Sigmoid colon (tissue), 7 donors: ENCODE data around the gene RRP1B. TPM values are rescaled to one million over a fixed set of nuclear protein-coding genes. Genes with fewer than 3 reads are reported as not detected.
A peak's percentile ranks its signal among the peaks of the same experiment; 100 is the strongest.

Source experiments
- DNase-seq: peaks from one replicate; pipeline ENCODE4 v3.0.0-alpha.2; 2019
- H3K27ac ChIP-seq, 4 donors: fragments of 200-600 bp; sonication (generic); one replicate each; pipeline ENCODE4 v1.5.1; 2016 to 2019; ENCODE audit warnings: mild to moderate bottlenecking in 1 of 4
- H3K27me3 ChIP-seq, 3 donors: fragments of 200-600 bp; sonication (generic); one replicate each; pipeline ENCODE4 v1.5.1; 2019; ENCODE audit warnings: mild to moderate bottlenecking in 1 of 3
- H3K36me3 ChIP-seq, 4 donors: fragments of 200-600 bp; sonication (generic); one replicate each; pipeline ENCODE4 v1.5.1; 2016 to 2019
- H3K4me1 ChIP-seq, 4 donors: fragments of 200-600 bp; sonication (generic); one replicate each; pipeline ENCODE4 v1.5.1; 2017 to 2019
- H3K4me3 ChIP-seq, 4 donors: fragments of 200-600 bp; sonication (generic); one replicate each; pipeline ENCODE4 v1.5.1; 2017 to 2019; ENCODE audit warnings: mild to moderate bottlenecking in 2 of 4, moderate library complexity in 1 of 4
- H3K9me3 ChIP-seq, 4 donors: fragments of 200-600 bp in 3 of 4; sonication (generic) in 3 of 4; one replicate each; pipeline versions ENCODE4 v1.5.1 to v1.6.1; 2013 to 2019
- EP300 ChIP-seq, 4 donors: sonication (generic); formaldehyde crosslinking; IDR thresholded peaks; one replicate each; pipeline ENCODE4 v1.6.1; 2017; ENCODE audit warnings: antibody characterized with exemption in 4 of 4
- POLR2A ChIP-seq, 2 donors: fragments of 450-650 bp; IDR thresholded peaks; one replicate each; pipeline ENCODE4 v1.6.1; 2016; ENCODE audit warnings: antibody characterized with exemption in 2 of 2, mild to moderate bottlenecking in 2 of 2, moderate library complexity in 2 of 2
- POLR2AphosphoS5 ChIP-seq, 4 donors: sonication (generic); formaldehyde crosslinking; IDR thresholded peaks; one replicate each; pipeline ENCODE4 v1.6.1; 2017; ENCODE audit warnings: antibody characterized with exemption in 4 of 4
- WGBS, 2 donors: extraction: QIAGEN DNeasy Blood & Tissue Kit; methylation state at CpG; one replicate each; pipeline ENCODE4 v1.1.7; 2013; 5-methylcytosine and 5-hydroxymethylcytosine counted together
- intact Hi-C: fragments of 100-400 bp; cut with DNase I; formaldehyde crosslinking; loops from one replicate; pipeline ENCODE4 v1.15.1; 2023
- polyA plus RNA-seq, 3 donors: library from polyadenylated mRNA; stranded (reverse); fragments of 200-250 nt; gene quantifications; one replicate each; pipeline ENCODE4 v1.2.3, GENCODE V29; 2013
- total RNA-seq, 4 donors: library from RNA; depleted of rRNA; stranded (reverse); fragments of >200 nt; gene quantifications; one replicate each; pipeline ENCODE4 v1.1.0, GENCODE V29; 2016
- TF ChIP-seq, protein P1 (sequence below), 4 experiments: fragments of 450-650 bp in 3 of 4; fragments of 200-600 bp in 1 of 4; IDR thresholded peaks; one replicate each; pipeline ENCODE4 v1.5.1; 2016 to 2019; ENCODE audit warnings: antibody characterized with exemption in 4 of 4, mild to moderate bottlenecking in 3 of 4, moderate library complexity in 2 of 4
- donor health status: healthy with polysubstance abuse.
- donor health status: Bipolar disorder and iron deficiency.
- donor health status: healthy.

The RRP1B gene
- total and polyA plus RNA-seq, 7 donors: 3.5 to 20.5 (median 15.2) TPM

DNA sequence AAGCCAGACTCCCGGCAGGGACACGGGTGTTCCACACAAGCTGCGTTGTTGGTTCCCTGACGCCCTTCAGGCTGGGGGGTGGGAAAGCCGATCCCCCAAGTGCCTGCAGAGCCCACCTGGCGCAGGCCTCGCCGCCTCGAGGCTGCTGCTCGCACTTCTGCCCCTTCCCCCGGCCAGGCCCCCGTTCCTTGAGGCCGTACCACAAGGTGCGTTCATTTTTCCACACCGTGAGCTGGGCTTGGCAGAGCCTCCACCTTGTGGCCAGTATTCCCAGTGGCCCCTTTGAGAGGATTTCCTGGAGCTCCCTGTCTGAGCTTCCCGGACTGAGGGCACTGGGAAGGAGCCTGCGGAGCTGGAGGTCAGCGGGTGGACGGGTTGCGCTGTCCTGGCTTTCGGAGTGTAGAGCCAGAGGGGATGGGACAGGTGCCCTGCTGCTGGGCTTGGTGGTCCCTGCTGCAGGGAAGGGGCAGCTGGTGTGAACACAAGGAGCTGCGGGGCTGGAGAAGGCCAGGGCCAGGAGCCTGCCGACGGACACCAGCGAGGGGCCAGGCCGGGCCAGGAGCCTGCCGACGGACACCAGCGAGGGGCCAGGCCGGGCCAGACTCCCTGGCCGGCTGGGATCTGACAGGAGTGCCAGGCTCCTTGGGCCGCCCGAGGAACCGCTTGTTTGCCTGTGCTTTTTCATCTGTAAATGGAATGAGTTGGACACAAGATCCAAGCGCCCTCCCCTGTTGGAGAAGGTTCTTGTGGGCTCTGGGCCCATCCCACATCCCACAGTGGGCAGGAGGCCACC is 78.0 kb downstream of the RRP1B start:
- Histone ChIP-seq H3K4me3 (no peak overlapping the region), H3K27me3 (no peaks in the 10 kb centered on the region), H3K4me1 (peaks cover 0 to 18% (median 11%) of the 10 kb centered on the region in 4 donors), H3K27ac (peak overlapping the region in 1 of 4 donors; percentile 14), H3K9me3 (no peaks in the 10 kb centered on the region), H3K36me3 (peaks cover 0 to 24% (median 0%) of the 10 kb centered on the region in 4 donors)
- TF ChIP-seq, protein P1, sequence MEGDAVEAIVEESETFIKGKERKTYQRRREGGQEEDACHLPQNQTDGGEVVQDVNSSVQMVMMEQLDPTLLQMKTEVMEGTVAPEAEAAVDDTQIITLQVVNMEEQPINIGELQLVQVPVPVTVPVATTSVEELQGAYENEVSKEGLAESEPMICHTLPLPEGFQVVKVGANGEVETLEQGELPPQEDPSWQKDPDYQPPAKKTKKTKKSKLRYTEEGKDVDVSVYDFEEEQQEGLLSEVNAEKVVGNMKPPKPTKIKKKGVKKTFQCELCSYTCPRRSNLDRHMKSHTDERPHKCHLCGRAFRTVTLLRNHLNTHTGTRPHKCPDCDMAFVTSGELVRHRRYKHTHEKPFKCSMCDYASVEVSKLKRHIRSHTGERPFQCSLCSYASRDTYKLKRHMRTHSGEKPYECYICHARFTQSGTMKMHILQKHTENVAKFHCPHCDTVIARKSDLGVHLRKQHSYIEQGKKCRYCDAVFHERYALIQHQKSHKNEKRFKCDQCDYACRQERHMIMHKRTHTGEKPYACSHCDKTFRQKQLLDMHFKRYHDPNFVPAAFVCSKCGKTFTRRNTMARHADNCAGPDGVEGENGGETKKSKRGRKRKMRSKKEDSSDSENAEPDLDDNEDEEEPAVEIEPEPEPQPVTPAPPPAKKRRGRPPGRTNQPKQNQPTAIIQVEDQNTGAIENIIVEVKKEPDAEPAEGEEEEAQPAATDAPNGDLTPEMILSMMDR (IDR thresholded peaks at IDR 0.05): no peak
- TF ChIP-seq POLR2AphosphoS5 (IDR thresholded peaks at IDR 0.05) (no peak), POLR2A (IDR thresholded peaks at IDR 0.05) (no peak), EP300 (IDR thresholded peaks at IDR 0.05) (no peak)
- no peak for DNase-seq
- 95% methylated on average over 35 of the region's 35 CpGs for WGBS, 2 donors
- intact Hi-C loops: no loop called here

DNA sequence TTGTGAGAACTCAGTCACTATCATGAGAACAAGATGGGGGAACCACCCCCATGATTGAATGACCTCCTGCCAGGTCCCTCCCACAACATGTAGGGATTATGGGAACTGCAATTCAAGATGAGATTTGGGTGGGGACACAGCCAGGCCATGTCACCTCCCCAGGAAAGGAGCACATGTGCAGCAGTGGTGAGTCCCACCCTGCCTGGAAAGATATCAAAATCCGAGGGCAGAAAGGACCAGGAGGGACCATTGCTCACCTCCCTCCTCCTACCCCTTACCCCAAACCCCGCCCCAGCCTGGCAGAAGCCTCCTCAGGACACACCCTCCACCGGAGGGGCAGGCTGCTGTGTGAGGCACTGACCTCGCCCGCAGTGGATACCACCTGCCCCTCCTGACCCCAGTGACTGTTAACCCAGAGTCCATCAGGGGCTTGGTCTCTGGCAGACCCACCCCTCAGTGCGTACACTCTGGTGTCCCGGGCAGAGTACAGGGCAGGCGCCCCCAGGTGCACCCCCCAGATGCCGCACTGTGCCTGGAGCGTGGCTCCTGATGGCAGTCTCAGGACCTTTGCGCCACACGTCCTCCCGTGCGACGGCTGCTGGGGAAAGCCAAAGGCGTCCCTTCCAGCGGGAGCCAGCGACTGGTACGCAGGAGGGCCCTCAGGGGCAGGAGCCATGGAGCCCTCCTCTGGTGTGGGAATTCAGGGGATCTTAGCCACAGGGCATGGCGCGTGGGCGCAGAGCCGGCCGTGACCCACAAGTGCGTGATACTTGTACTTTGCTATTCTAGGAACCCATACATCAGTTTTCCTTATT is 80.5 kb downstream of the RRP1B start:
- Histone ChIP-seq H3K4me3 (no peak overlapping the region), H3K27ac (peak overlapping the region in 3 of 4 donors; percentile 63 to 75 (median 69)), H3K27me3 (no peaks in the 10 kb centered on the region), H3K9me3 (no peaks in the 10 kb centered on the region), H3K4me1 (peaks cover 0 to 4% (median 0%) of the 10 kb centered on the region in 4 donors), H3K36me3 (peaks cover 0 to 36% (median 5%) of the 10 kb centered on the region in 4 donors)
- TF ChIP-seq POLR2AphosphoS5 (IDR thresholded peaks at IDR 0.05) (peak in 1 of 4 donors; percentile 29), EP300 (IDR thresholded peaks at IDR 0.05) (no peak)
- WGBS, 2 donors: 82 to 88% methylated on average over 25 of the region's 25 CpGs
- intact Hi-C loops: no loop called here
- DNase-seq: no peak

DNA sequence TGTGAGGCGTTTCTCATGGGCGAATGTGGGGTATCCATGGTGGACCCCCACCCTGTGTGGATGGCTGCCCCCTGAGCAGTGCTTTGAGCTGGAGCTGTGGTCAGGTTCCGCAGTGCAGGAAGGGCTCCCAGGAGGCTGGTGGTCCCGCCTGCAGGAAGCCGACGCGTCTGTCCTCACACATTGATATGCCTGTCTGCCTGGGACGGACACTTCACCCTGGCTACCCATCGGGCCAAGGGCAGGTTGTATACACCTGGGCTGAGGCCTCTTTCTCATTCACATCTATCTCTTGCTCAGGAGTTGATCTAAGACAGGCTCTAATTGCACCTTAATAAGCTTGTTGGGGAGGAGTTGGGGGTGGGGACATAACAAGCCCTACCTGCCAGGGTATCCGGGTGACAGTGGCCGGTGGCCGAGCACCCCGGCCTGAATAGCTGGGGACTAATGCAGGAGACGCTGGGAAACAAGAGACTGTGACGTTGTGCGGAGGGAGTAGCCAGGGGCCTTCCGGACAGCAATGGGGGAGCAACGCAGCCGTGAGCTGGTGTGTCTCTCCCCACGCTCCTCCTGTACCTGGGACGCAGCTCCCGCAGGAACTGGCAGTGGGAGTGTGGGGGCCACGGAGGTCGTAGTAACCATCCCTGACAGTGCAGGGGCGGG is 81.3 kb downstream of the RRP1B start:
- no peak overlapping the region for H3K4me3 ChIP-seq
- TF ChIP-seq POLR2A (IDR thresholded peaks at IDR 0.05): no peak
- TF ChIP-seq, protein P1 (IDR thresholded peaks at IDR 0.05): no peak
- TF ChIP-seq EP300 (IDR thresholded peaks at IDR 0.05): no peak
- TF ChIP-seq POLR2AphosphoS5 (IDR thresholded peaks at IDR 0.05): no peak
- H3K9me3 ChIP-seq: no peaks in the 10 kb centered on the region
- peaks cover 0 to 4% (median 0%) of the 10 kb centered on the region in 4 donors for H3K4me1 ChIP-seq
- H3K36me3 ChIP-seq: peaks cover 0 to 43% (median 6%) of the 10 kb centered on the region in 4 donors
- no peaks in the 10 kb centered on the region for H3K27me3 ChIP-seq
- intact Hi-C loops: no loop called here
- WGBS, 2 donors: 55 to 59% methylated on average over 25 of the region's 25 CpGs
- peak overlapping the region; percentile 29 to 75 (median 66) for H3K27ac ChIP-seq
- DNase-seq: peak; percentile 79

DNA sequence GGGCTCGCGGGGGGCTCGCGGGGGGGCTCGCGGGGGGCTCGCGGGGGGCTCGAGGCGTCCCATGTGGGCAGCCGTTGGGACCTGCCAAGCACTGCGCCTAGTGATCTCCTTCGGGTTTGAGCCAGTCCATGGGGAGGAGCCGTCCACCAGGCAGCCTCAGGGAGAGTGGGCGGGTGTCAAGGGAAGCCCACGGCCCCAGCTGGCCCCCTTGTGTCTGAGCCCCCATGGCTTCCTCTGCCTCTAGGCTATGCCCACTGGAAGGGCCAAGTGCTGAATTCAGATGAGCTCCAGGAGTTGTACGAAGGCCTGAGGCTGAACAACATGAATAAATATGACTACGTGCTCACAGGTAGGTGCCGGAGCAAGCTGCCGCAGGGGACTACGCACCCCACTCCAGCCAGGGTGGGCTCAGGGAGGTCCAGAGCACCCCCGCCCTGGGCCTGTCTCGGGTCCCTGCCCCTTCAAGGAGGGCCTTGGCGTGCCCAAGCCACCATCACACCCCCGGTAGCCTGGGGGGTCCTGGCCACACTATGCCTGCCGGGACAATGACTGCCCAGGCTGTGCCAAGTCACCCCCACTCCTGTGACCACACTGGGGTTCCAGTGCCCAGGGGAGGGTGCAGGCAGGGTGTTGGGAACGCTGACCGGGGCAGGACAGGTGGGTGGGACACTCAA is 82.2 kb downstream of the RRP1B start:
- Histone ChIP-seq H3K27ac (no peak overlapping the region), H3K4me3 (no peak overlapping the region), H3K27me3 (no peaks in the 10 kb centered on the region), H3K36me3 (peaks cover 0 to 52% (median 8%) of the 10 kb centered on the region in 4 donors), H3K9me3 (no peaks in the 10 kb centered on the region), H3K4me1 (peaks cover 0 to 4% (median 0%) of the 10 kb centered on the region in 4 donors)
- intact Hi-C loops: no loop called here
- WGBS, 2 donors: 63 to 69% methylated on average over 27 to 28 of the region's 28 CpGs
- TF ChIP-seq POLR2A (IDR thresholded peaks at IDR 0.05): no peak
- TF ChIP-seq EP300 (IDR thresholded peaks at IDR 0.05): no peak
- no peak for TF ChIP-seq POLR2AphosphoS5 (IDR thresholded peaks at IDR 0.05)
- TF ChIP-seq, protein P1 (IDR thresholded peaks at IDR 0.05): no peak
- no peak for DNase-seq
